ENCODE results near the gene ABL1. TPM values are rescaled to one million over a fixed set of nuclear protein-coding genes. Genes with fewer than 3 reads are reported as not detected.

ABL1 gene
- total and polyA plus RNA-seq, 10 donors, result 9.7 to 76.7 (median 42.2) TPM

GRCh38 chr9:130888146-130888885 lies 53.3 kb downstream of the ABL1 start:
- no peaks in the 10 kb centered on the region for H3K27me3 ChIP-seq (replicated peaks in 1 of 7)
- peaks cover 0 to 9% (median 2%) of the 10 kb centered on the region in 6 donors for H3K4me1 ChIP-seq
- no peak for DNase-seq
- H3K4me3 ChIP-seq, result no peak overlapping the region
- intact Hi-C loops (cut with DNase I; ENCODE audit: low total_unique reads), result no loop called here
- TF ChIP-seq CTCF (IDR thresholded peaks at IDR 0.05 in 8 of 11, conservative IDR thresholded peaks at IDR 0.05 in 3 of 11) (no peak), POLR2AphosphoS5 (IDR thresholded peaks at IDR 0.05) (peak in 2 of 3 donors; percentile 8 to 24)
- no peak overlapping the region for H3K27ac ChIP-seq
- H3K36me3 ChIP-seq, result peaks cover 5 to 100% (median 66%) of the 10 kb centered on the region in 6 donors
- no peaks in the 10 kb centered on the region for H3K9me3 ChIP-seq
- 92 to 96% (median 93%) methylated on average over 15 to 22 of the region's 22 CpGs for WGBS, 5 donors

GRCh38 chr9:130890124-130890523 lies 55.1 kb downstream of the ABL1 start:
- intact Hi-C loops (cut with DNase I; ENCODE audit: low total_unique reads), result no loop called here
- no peak overlapping the region for H3K27ac ChIP-seq
- H3K36me3 ChIP-seq, result peaks cover 0 to 84% (median 48%) of the 10 kb centered on the region in 6 donors
- DNase-seq, result no peak
- no peaks in the 10 kb centered on the region for H3K27me3 ChIP-seq (replicated peaks in 1 of 7)
- WGBS, 5 donors, result 90 to 97% (median 93%) methylated on average over 9 of the region's 9 CpGs
- H3K9me3 ChIP-seq, result no peaks in the 10 kb centered on the region
- TF ChIP-seq POLR2AphosphoS5 (IDR thresholded peaks at IDR 0.05) (peak in 1 of 3 donors; percentile 3), POLR2A (IDR thresholded peaks at IDR 0.05) (no peak)
- H3K4me3 ChIP-seq, result no peak overlapping the region
- H3K4me1 ChIP-seq, result peaks cover 0 to 21% (median 10%) of the 10 kb centered on the region in 6 donors

- Histone ChIP-seq H3K27ac (no peak overlapping the region), H3K27me3 (replicated peaks in 1 of 7) (no peaks in the 10 kb centered on the region), H3K36me3 (peaks cover 0 to 75% (median 38%) of the 10 kb centered on the region in 6 donors), H3K4me1 (peaks cover 0 to 21% (median 10%) of the 10 kb centered on the region in 6 donors), H3K4me3 (no peak overlapping the region), H3K9me3 (no peaks in the 10 kb centered on the region)
- DNase-seq, result peak; percentile 63
- 87 to 91% (median 90%) methylated on average over 13 to 20 of the region's 20 CpGs for WGBS, 5 donors
- TF ChIP-seq CTCF (IDR thresholded peaks at IDR 0.05 in 8 of 11, conservative IDR thresholded peaks at IDR 0.05 in 3 of 11), result no peak
- TF ChIP-seq POLR2AphosphoS5 (IDR thresholded peaks at IDR 0.05), result peak in 1 of 3 donors; percentile 28
- intact Hi-C loops (cut with DNase I; ENCODE audit: low total_unique reads), result no loop called here
These were observed 56.0 kb downstream of the ABL1 start for GRCh38 chr9:130890870-130891687.

- Histone ChIP-seq H3K4me1 (peaks cover 0 to 21% (median 10%) of the 10 kb centered on the region in 6 donors), H3K27me3 (replicated peaks in 1 of 7) (no peaks in the 10 kb centered on the region), H3K36me3 (peaks cover 0 to 67% (median 30%) of the 10 kb centered on the region in 6 donors), H3K27ac (no peak overlapping the region), H3K9me3 (no peaks in the 10 kb centered on the region), H3K4me3 (no peak overlapping the region)
- intact Hi-C loops (cut with DNase I; ENCODE audit: low total_unique reads), result no loop called here
- DNase-seq, result peak; percentile 49
- 90 to 95% (median 92%) methylated on average over 18 of the region's 18 CpGs for WGBS, 5 donors
- TF ChIP-seq POLR2AphosphoS5 (IDR thresholded peaks at IDR 0.05) (peak in 1 of 3 donors; percentile 6), POLR2A (IDR thresholded peaks at IDR 0.05) (no peak), CTCF (IDR thresholded peaks at IDR 0.05 in 8 of 11, conservative IDR thresholded peaks at IDR 0.05 in 3 of 11) (no peak)
These were observed 56.8 kb downstream of the ABL1 start for GRCh38 chr9:130891688-130892476.
